ENCODE measurements around the gene ASNSD1.

Gene ASNSD1

GRCh38 chr2:189661148-189661956, at the start of gene ASNSD1:
TSS of gene ASNSD1 (plus strand) at chr2:189661459. CDS start at chr2:189666133, 4,674 bp downstream.
- DNase-seq (ENCODE audit: low spot score), result peak; percentile 99

GRCh38 chr2:189613077-189613636, 48.1 kb upstream of the ASNSD1 start:
- peak; percentile 3 for DNase-seq (ENCODE audit: low spot score)

GRCh38 chr2:189613650-189614420, 47.4 kb upstream of the ASNSD1 start:
- no peak for DNase-seq (ENCODE audit: low spot score)

GRCh38 chr2:189614585-189614984, 46.7 kb upstream of the ASNSD1 start:
- no peak for DNase-seq (ENCODE audit: low spot score)

GRCh38 chr2:189618197-189618596, 43.1 kb upstream of the ASNSD1 start:
- DNase-seq (ENCODE audit: low spot score), result no peak

GRCh38 chr2:189621781-189622180, 39.5 kb upstream of the ASNSD1 start:
- no peak for DNase-seq (ENCODE audit: low spot score)

- DNase-seq (ENCODE audit: low spot score), result no peak
These were observed 38.2 kb upstream of the ASNSD1 start for GRCh38 chr2:189623049-189623448.

GRCh38 chr2:189624648-189625355, 36.5 kb upstream of the ASNSD1 start:
- no peak for DNase-seq (ENCODE audit: low spot score)

GRCh38 chr2:189625636-189626035, 35.6 kb upstream of the ASNSD1 start:
- no peak for DNase-seq (ENCODE audit: low spot score)

- no peak for DNase-seq (ENCODE audit: low spot score)
These were observed 33.5 kb upstream of the ASNSD1 start for GRCh38 chr2:189627789-189628188.

GRCh38 chr2:189628817-189629530, 32.3 kb upstream of the ASNSD1 start:
- DNase-seq (ENCODE audit: low spot score), result no peak

- DNase-seq (ENCODE audit: low spot score), result no peak
These were observed 31.5 kb upstream of the ASNSD1 start for GRCh38 chr2:189629531-189630453.

- no peak for DNase-seq (ENCODE audit: low spot score)
These were observed 29.4 kb upstream of the ASNSD1 start for GRCh38 chr2:189631849-189632248.

- no peak for DNase-seq (ENCODE audit: low spot score)
These were observed 27.9 kb upstream of the ASNSD1 start for GRCh38 chr2:189633392-189633811.

GRCh38 chr2:189635353-189635752, 25.9 kb upstream of the ASNSD1 start:
- no peak for DNase-seq (ENCODE audit: low spot score)

- no peak for DNase-seq (ENCODE audit: low spot score)
These were observed 22.8 kb upstream of the ASNSD1 start for GRCh38 chr2:189638301-189639006.

GRCh38 chr2:189639007-189639609, 22.2 kb upstream of the ASNSD1 start:
- DNase-seq (ENCODE audit: low spot score), result no peak

- DNase-seq (ENCODE audit: low spot score), result no peak
These were observed 20.3 kb upstream of the ASNSD1 start for GRCh38 chr2:189641002-189641401.

GRCh38 chr2:189641590-189641989, 19.7 kb upstream of the ASNSD1 start:
- no peak for DNase-seq (ENCODE audit: low spot score)
